H9 (cell line): ENCODE results near the gene TRMT44. TPM values are rescaled to one million over a fixed set of nuclear protein-coding genes. Genes with fewer than 3 reads are reported as not detected.

ENCODE experiments used
- DNase-seq: peaks from one replicate; pipeline ENCODE4 v3.0.0-alpha.2; 2017
- H2AFZ ChIP-seq: one replicate; pipeline ENCODE4 v1.6.1; 2013; ENCODE audit warnings: mild to moderate bottlenecking, low read length, control low read depth, moderate library complexity
- H2AK5ac ChIP-seq: 2 replicates; pipeline ENCODE4 v1.6.1; 2013; ENCODE audit warnings: low read length, control low read depth, mixed read lengths; ENCODE audit not compliant: insufficient read length
- H2BK120ac ChIP-seq: one replicate; pipeline ENCODE4 v1.6.1; 2013; ENCODE audit warnings: low read depth, mild to moderate bottlenecking, low read length, control low read depth, inconsistent platforms; ENCODE audit not compliant: poor library complexity, severe bottlenecking
- H2BK12ac ChIP-seq: 2 replicates; pipeline ENCODE4 v1.6.1; 2013; ENCODE audit warnings: low read length, control low read depth, mixed read lengths, low read depth; ENCODE audit not compliant: insufficient read length
- H2BK15ac ChIP-seq: 2 replicates; pipeline ENCODE4 v1.6.1; 2013; ENCODE audit warnings: low read depth, low read length, control low read depth
- H2BK20ac ChIP-seq: one replicate; pipeline ENCODE4 v1.6.1; 2013; ENCODE audit warnings: low read depth, mild to moderate bottlenecking, low read length, control low read depth, inconsistent platforms; ENCODE audit not compliant: poor library complexity, severe bottlenecking
- H2BK5ac ChIP-seq: 2 replicates; pipeline ENCODE4 v1.6.1; 2013; ENCODE audit warnings: low read length, control low read depth, mixed read lengths; ENCODE audit not compliant: insufficient read length
- H3K14ac ChIP-seq: 2 replicates; pipeline ENCODE4 v1.6.1; 2013; ENCODE audit warnings: low read length, control low read depth; ENCODE audit not compliant: insufficient read depth
- H3K18ac ChIP-seq: 2 replicates; pipeline ENCODE4 v1.6.1; 2013; ENCODE audit warnings: low read depth, mild to moderate bottlenecking, mixed read lengths, low read length, control low read depth; ENCODE audit not compliant: insufficient read length
- H3K23ac ChIP-seq: 2 replicates; pipeline ENCODE4 v1.6.1; 2013; ENCODE audit warnings: low read length, control low read depth, mixed read lengths, low read depth; ENCODE audit not compliant: insufficient read length
- H3K23me2 ChIP-seq: 2 replicates; pipeline ENCODE4 v1.6.1; 2013; ENCODE audit warnings: low read depth, mild to moderate bottlenecking, mixed read lengths, low read length, control low read depth; ENCODE audit not compliant: insufficient read length, poor library complexity, severe bottlenecking
- H3K27ac ChIP-seq: 2 replicates; pipeline ENCODE4 v1.5.1; 2013; ENCODE audit warnings: low read length, control low read depth, mixed read lengths, low read depth; ENCODE audit not compliant: insufficient read length
- H3K27me3 ChIP-seq: 2 replicates; pipeline ENCODE4 v1.6.1; 2013; ENCODE audit warnings: low read length, control low read depth, inconsistent platforms; ENCODE audit not compliant: insufficient read depth
- H3K4ac ChIP-seq: 2 replicates; pipeline ENCODE4 v1.6.1; 2013; ENCODE audit warnings: low read depth, mild to moderate bottlenecking, control low read depth, inconsistent platforms, low read length, moderate library complexity
- H3K4me1 ChIP-seq: 2 replicates; pipeline ENCODE4 v1.6.1; 2013; ENCODE audit warnings: low read length, control low read depth, inconsistent platforms; ENCODE audit not compliant: insufficient read depth
- H3K4me2 ChIP-seq: 2 replicates; pipeline ENCODE4 v1.6.1; 2013; ENCODE audit warnings: low read length, control low read depth, mixed read lengths; ENCODE audit not compliant: insufficient read length, insufficient read depth
- H3K56ac ChIP-seq: 2 replicates; pipeline ENCODE4 v1.6.1; 2013; ENCODE audit warnings: low read depth, mild to moderate bottlenecking, mixed read lengths, low read length, control low read depth; ENCODE audit not compliant: insufficient read length
- H3K79me1 ChIP-seq: 2 replicates; pipeline ENCODE4 v1.6.1; 2013; ENCODE audit warnings: low read depth, mild to moderate bottlenecking, moderate library complexity, low read length, control low read depth, inconsistent platforms; ENCODE audit not compliant: insufficient read depth, poor library complexity, severe bottlenecking
- H3K79me2 ChIP-seq: 2 replicates; pipeline ENCODE4 v1.6.1; 2013; ENCODE audit warnings: low read length, control low read depth, inconsistent platforms; ENCODE audit not compliant: insufficient read depth
- H3K9ac ChIP-seq: 2 replicates; pipeline ENCODE4 v1.6.1; 2013; ENCODE audit warnings: low read length, control low read depth, mixed read lengths; ENCODE audit not compliant: insufficient read length; ENCODE audit errors: extremely low read depth
- H3K9me3 ChIP-seq: one replicate; pipeline ENCODE4 v1.6.1; 2013; ENCODE audit warnings: low read depth, low read length, inconsistent platforms; ENCODE audit not compliant: control insufficient read depth
- H3T11ph ChIP-seq: one replicate; pipeline ENCODE4 v1.6.1; 2013; ENCODE audit warnings: mild to moderate bottlenecking, low read length, control low read depth, inconsistent platforms
- H4K20me1 ChIP-seq: one replicate; pipeline ENCODE4 v1.6.1; 2013; ENCODE audit not compliant: control insufficient read depth, insufficient read length, insufficient read depth
- H4K5ac ChIP-seq: 2 replicates; pipeline ENCODE4 v1.6.1; 2013; ENCODE audit warnings: low read depth, mild to moderate bottlenecking, mixed read lengths, low read length, control low read depth; ENCODE audit not compliant: insufficient read length
- H4K8ac ChIP-seq: replicated peaks from 2 replicates; pipeline ENCODE4 v1.6.1; 2013; ENCODE audit warnings: low read length, control low read depth, mixed read lengths, low read depth; ENCODE audit not compliant: insufficient read length
- H4K91ac ChIP-seq: 2 replicates; pipeline ENCODE4 v1.6.1; 2013; ENCODE audit warnings: low read depth, mild to moderate bottlenecking, moderate library complexity, mixed read lengths, low read length, control low read depth; ENCODE audit not compliant: insufficient read length
- H3K27ac Mint-ChIP-seq, 3 experiments: 2 replicates in 2 of 3; 3 replicates in 1 of 3; pipeline ENCODE4 v1.8.0; 2020 to 2021; ENCODE audit warnings: mixed read lengths in 3 of 3, mild to moderate bottlenecking in 1 of 3, moderate library complexity in 1 of 3
- H3K27me3 Mint-ChIP-seq: 2 replicates; pipeline ENCODE4 v1.8.0; 2021; ENCODE audit warnings: low read depth, mild to moderate bottlenecking, moderate library complexity, mixed read lengths
- H3K36me3 Mint-ChIP-seq, 3 experiments: 2 replicates in 2 of 3; 3 replicates in 1 of 3; pipeline ENCODE4 v1.8.0; 2020 to 2021; ENCODE audit warnings: low read depth in 3 of 3, mixed read lengths in 3 of 3; ENCODE audit not compliant: insufficient read depth in 1 of 3
- H3K4me1 Mint-ChIP-seq, 2 experiments: 2 replicates each; pipeline ENCODE4 v1.8.0; 2020; ENCODE audit warnings: mixed read lengths in 2 of 2
- H3K4me3 Mint-ChIP-seq, 2 experiments: 2 replicates in 1 of 2; 3 replicates in 1 of 2; pipeline ENCODE4 v1.8.0; 2020 to 2021; ENCODE audit warnings: mild to moderate bottlenecking in 2 of 2, mixed read lengths in 2 of 2, moderate library complexity in 1 of 2
- H3K9me3 Mint-ChIP-seq, 2 experiments: 2 replicates in 1 of 2; 3 replicates in 1 of 2; pipeline ENCODE4 v1.8.0; 2020; ENCODE audit warnings: mild to moderate bottlenecking in 2 of 2, mixed read lengths in 2 of 2, moderate library complexity in 1 of 2
- CTCF ChIP-seq: fragments of 200-600 bp; sonication (generic); conservative IDR thresholded peaks from 3 replicates; pipeline ENCODE4 v1.8.0; 2021; ENCODE audit warnings: antibody characterized with exemption, mild to moderate bottlenecking
- WGBS: extraction: QIAGEN DNeasy Blood & Tissue Kit; methylation state at CpG from one replicate; pipeline ENCODE4 v1.1.7; 2013; ENCODE audit warnings: missing lambda C conversion rate, low lambda C conversion rate, mixed read lengths; ENCODE audit not compliant: insufficient read length; ENCODE audit errors: extremely low coverage; 5-methylcytosine and 5-hydroxymethylcytosine counted together
- total RNA-seq: library from RNA; stranded (reverse); gene quantifications from 2 replicates; pipeline ENCODE4 v1.2.1, GENCODE V29; 2021

Gene TRMT44
- total RNA-seq, 1 experiment from 2014 or later = 22.8 TPM

DNA sequence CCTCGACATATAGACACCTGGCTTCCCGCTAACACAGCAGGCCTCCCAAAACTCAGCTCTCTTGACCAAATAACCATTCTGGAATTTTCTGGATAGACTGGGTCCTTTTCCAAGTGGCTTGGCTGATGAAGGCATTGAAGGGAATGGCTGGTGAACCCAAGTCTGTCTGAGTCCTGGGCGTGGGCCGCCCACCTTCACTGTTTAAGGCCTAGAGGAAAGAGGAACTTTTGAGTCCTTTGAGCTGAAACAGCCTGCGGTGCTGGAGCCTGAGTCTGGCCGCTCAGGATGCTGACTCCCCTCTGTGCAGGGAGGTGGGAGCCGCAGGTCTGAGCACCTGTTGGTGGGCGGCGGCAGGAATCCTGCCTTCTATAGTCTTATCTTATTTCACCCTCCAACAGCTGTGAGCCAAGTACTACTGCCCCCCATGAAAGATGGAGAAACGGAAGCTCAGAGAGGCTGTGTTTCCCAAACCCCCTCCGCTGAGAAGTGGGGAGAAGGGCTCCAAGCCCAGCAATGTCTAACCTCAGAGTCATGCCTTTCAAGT is 23.4 kb upstream of the TRMT44 start:
- no peak overlapping the region for H2BK5ac ChIP-seq
- Mint-ChIP-seq H3K27me3 (peaks cover 3% of the 10 kb centered on the region), H3K36me3 (peaks cover 0 to 4% (median 0%) of the 10 kb centered on the region in 3 experiments; a peak in 1 of 7 replicates), H3K4me3 (no peak overlapping the region), H3K4me1 (no peaks in the 10 kb centered on the region), H3K27ac (no peak overlapping the region), H3K9me3 (no peaks in the 10 kb centered on the region)
- H4K8ac ChIP-seq = no peak overlapping the region
- no peak overlapping the region for H2BK12ac ChIP-seq
- H3T11ph ChIP-seq = no peak overlapping the region
- H2AFZ ChIP-seq = no peak overlapping the region
- no peak overlapping the region for H2BK15ac ChIP-seq
- no peaks in the 10 kb centered on the region for H4K20me1 ChIP-seq
- H2BK120ac ChIP-seq = no peak overlapping the region
- no peaks in the 10 kb centered on the region for H3K79me1 ChIP-seq
- no peaks in the 10 kb centered on the region for H3K4me1 ChIP-seq
- H3K27me3 ChIP-seq = no peaks in the 10 kb centered on the region
- H2BK20ac ChIP-seq = no peak overlapping the region
- no CpG with 5 or more reads among the region's 11 CpGs for WGBS
- no peak overlapping the region for H3K4ac ChIP-seq
- H3K14ac ChIP-seq = no peak overlapping the region; the same call in 1 of the 2 replicates
- no peak overlapping the region for H3K9ac ChIP-seq
- H3K56ac ChIP-seq = no peak overlapping the region
- H3K4me2 ChIP-seq = no peak overlapping the region
- no peak overlapping the region for H3K18ac ChIP-seq
- no peak for TF ChIP-seq CTCF
- DNase-seq = no peak
- no peaks in the 10 kb centered on the region for H3K9me3 ChIP-seq
- H3K79me2 ChIP-seq = no peaks in the 10 kb centered on the region
- H3K27ac ChIP-seq = no peak overlapping the region
- H3K23me2 ChIP-seq = no peaks in the 10 kb centered on the region
- no peak overlapping the region for H4K5ac ChIP-seq
- no peak overlapping the region for H2AK5ac ChIP-seq
- H3K23ac ChIP-seq = no peak overlapping the region
- H4K91ac ChIP-seq = no peak overlapping the region
